VCaP (cell line): ENCODE measurements around the gene KIFC1.

Experiments
- H3K27ac ChIP-seq: fragments of 450-650 bp; 2 replicates; pipeline ENCODE4 v1.5.1; 2017
- CTCF ChIP-seq: fragments of 450-650 bp; conservative IDR thresholded peaks from 2 replicates; pipeline ENCODE4 v1.5.1; 2017; ENCODE audit warnings: mild to moderate bottlenecking, moderate library complexity

Gene KIFC1

GRCh38 chr6:33424855-33425667 lies 33.4 kb downstream of the KIFC1 start:
- peak overlapping the region; percentile 92 for H3K27ac ChIP-seq
- TF ChIP-seq CTCF = no peak

GRCh38 chr6:33425668-33426577 lies 34.3 kb downstream of the KIFC1 start:
- peak; percentile 88 for TF ChIP-seq CTCF
- H3K27ac ChIP-seq = peak overlapping the region; percentile 92

- TF ChIP-seq CTCF = no peak
- H3K27ac ChIP-seq = peak overlapping the region; percentile 92
Observed at GRCh38 chr6:33426590-33427511, 35.2 kb downstream of the KIFC1 start.

GRCh38 chr6:33427585-33428223 lies 36.1 kb downstream of the KIFC1 start:
- TF ChIP-seq CTCF = peak; percentile 50
- H3K27ac ChIP-seq = peak overlapping the region; percentile 92

- peak overlapping the region; percentile 92 for H3K27ac ChIP-seq
- TF ChIP-seq CTCF = peak; percentile 69
Observed at GRCh38 chr6:33428224-33428965, 36.8 kb downstream of the KIFC1 start.

- H3K27ac ChIP-seq = peak overlapping the region; percentile 92
Observed at GRCh38 chr6:33428966-33429749, 37.5 kb downstream of the KIFC1 start.

More at GRCh38 chr6:33428966-33429749, 37.5 kb downstream of the KIFC1 start:
- no peak for TF ChIP-seq CTCF
